Skeletal muscle cell (primary cell): ENCODE results near the gene TBC1D26.
"Not testable (repeated sequence)": the region's sequence is repeated elsewhere in the genome, so short reads cannot be mapped to it uniquely, and the experiment has no call there.

ENCODE experiments used
- DNase-seq: peaks from one replicate; pipeline ENCODE4 v3.0.0-alpha.2; 2010; ENCODE audit warnings: low read depth
- H3K4me3 ChIP-seq: 2 replicates; pipeline ENCODE4 v1.5.1; 2011; ENCODE audit warnings: low read depth, mild to moderate bottlenecking, control low read depth, low read length, moderate library complexity

Gene TBC1D26

DNA sequence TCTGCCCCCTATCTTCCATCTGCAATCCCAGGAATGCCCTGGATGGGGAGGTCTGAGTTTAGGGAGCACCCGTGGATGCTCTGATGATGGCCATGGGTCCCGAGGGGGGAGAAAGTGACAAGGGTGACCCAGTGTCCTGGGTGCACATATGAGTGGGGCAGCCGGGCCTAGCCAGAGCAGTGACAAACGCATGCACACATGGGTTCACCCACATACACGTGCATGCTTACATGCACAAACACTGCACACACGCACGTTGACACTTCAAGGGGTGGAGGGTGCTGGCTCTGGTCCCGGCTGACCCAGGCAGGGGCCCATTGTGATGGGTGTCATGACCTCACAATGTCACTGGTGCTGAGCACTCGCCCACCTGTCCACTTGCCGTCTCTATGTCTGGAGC, at the start of gene TBC1D26:
TBC1D26 (plus strand) TSS at position 384 of the 400 bp plus-strand sequence. CDS start 3,066 bp downstream, outside the sequence.
- not testable (repeated sequence) for DNase-seq, H3K4me3 ChIP-seq

DNA sequence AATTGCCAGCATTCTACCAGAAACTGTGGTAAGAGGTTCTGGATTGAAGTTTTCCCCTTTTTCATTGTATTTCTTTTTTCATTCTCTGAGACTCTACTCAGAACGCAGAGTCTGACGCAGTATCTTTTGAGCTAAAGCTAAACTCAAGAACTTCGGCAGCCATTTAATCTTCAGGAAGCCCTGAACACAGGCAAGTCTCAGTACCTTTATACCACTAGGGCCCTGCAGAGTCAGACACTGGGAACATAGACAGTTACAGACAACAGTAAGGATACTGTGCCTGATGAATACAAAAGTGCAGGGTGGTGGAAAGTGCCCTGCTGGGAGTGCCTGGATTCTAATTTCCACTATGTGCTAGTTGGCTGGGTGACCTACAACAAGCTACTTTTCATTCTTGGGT, 48.9 kb upstream of the TBC1D26 start:
- not testable (repeated sequence) for H3K4me3 ChIP-seq, DNase-seq

DNA sequence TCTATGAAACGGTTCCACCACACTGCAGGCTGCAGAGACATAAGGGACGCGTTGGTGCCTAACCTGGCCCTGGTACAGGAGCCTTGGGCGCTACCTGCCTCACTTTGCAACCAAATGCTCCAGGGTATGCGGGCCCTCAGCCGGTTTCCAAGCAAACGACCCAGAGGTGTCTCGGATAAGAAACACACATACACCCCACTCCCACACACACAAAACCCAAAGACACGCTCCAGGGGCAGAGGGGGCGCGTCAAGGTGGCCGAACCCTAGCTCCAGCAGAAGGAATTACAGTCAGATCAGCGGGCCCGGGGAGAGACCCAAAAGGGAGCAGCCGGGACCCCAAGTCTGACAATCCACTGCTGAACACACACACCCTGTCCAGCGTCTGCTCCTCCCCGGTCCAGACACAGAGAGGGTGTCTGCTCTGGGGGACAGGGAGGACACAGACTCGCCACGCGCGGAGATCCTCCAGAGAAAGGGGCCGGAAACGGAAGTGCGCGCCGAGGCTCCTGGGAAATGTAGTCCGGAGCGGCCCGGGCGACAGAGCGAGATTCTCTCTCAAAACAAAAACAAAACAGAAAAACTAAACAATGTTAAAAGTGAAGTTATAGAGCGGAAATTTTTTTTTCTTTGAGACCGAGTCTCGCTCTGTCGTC, 48.1 kb upstream of the TBC1D26 start, which contains the start of gene TRIM16:
TRIM16 (minus strand) TSS at position 488 of the 655 bp plus-strand sequence. CDS start 32,702 bp downstream, outside the sequence.
- H3K4me3 ChIP-seq = peak within 1 kb of the TSS; percentile 62
- not testable (repeated sequence) for DNase-seq

DNA sequence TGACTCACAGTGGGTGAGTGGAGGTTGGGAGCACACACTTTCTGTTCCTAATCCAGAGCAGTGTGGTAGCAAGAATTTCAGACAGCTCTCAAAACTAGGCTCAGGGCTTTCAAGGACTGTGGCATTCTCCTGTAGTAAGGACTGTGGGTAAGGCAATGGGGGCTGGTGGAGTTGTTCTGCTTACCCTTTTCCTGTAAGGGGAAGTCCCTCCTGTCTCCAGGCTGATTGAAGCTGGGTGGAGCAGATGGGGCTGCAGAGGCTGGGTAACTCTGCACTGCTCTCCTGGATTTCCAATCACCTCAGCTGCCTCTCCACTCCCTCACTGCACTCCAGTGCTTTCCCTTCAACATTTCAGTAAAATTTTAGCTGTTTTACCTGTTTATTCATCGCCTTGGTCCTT, 44.6 kb upstream of the TBC1D26 start:
- not testable (repeated sequence) for H3K4me3 ChIP-seq, DNase-seq

DNA sequence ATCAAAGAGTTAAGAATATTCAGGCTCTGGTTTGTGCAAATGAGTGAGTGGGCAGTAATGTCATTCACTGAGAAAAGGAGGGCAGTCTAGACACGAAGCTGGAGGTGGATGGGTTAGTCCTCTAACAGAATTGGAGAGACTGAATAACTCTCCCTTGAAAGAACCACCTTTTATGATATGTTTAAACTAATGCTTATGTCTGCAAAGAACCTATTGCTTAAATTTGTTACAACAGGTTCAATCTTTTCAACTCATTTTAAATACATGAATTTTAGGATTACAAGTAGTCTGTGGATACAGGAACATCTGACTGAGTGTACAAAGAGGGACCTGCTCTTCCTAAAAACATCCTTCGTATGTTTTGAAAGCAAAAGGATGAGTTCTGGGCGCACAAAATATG, 33.1 kb upstream of the TBC1D26 start:
- DNase-seq = not testable (repeated sequence)
- peak overlapping the region; percentile 50 for H3K4me3 ChIP-seq

DNA sequence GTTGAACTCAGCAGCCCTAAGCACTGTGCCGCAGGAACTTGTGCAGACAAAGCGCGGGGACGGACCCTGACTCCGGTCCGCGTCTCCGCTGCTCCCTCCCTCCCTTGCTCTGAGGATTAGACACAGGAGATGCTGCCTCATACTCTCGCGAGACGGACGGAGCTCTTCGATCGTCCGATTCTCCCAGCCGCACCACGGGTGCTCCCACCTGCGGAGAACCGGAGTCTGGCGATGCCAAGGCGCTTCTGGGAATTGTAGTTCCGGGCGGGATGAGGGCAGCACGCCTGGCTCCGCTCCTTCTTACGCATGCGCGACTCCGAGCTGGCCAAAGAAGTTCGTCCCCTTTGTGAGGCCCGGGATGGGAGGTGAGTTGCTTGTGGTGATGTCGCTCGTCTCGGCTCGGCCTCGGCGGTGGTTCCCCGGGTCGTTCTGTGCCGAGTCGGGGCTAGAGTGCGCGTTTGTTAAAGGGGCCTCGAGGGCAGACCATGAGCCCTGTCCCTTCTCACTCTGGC, 32.6 kb upstream of the TBC1D26 start, which contains the start of gene ZNF286A:
ZNF286A (plus strand) TSS at position 340 of the 512 bp plus-strand sequence. CDS start 578 bp downstream, outside the sequence.
- peak; percentile 98 for DNase-seq
- H3K4me3 ChIP-seq = peak within 1 kb of the TSS; percentile 50

DNA sequence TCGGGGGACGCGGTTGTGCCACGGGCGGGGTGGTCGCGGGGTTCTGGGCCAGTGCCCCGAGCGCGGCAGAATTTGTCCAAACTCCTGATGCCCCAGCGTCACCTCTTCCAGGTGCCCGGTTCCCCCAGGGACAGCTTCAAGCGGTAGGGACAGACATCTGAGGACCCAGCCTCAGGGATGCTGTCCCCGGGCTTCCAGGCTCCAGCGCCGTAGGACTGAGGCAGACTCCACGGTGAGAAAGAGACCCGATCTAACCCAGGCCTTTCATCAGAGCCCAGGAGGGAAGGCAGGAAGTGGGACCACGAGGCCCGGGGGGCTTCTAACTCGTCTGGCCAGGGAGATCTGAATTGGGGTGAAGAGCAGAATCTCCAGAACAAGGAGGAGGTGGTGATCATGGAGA, 32.1 kb upstream of the TBC1D26 start:
- peak overlapping the region; percentile 50 for H3K4me3 ChIP-seq

DNA sequence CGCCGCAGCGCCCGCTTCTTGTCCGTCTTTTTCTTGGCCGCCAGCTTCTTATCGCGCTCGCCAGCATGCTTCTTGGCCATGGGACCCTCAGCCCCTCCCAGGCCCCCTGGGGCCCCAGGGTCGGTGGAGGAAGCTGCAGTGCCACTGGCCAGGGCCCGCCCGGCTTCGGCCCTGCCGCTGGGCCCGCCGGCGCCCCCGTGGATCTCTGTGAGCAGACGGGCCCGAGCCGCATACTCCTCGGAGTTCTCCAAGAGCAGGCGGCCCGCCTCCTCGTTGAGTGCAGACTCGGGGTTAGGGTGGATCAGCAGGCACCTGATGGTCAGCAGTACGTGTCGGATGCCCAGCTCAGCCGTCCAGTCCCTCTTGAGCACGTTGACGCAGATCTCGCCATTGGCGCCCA, 27.8 kb upstream of the TBC1D26 start:
- not testable (repeated sequence) for DNase-seq, H3K4me3 ChIP-seq

More for the DNA sequence above, 32.1 kb upstream of the TBC1D26 start:
- not testable (repeated sequence) for DNase-seq

DNA sequence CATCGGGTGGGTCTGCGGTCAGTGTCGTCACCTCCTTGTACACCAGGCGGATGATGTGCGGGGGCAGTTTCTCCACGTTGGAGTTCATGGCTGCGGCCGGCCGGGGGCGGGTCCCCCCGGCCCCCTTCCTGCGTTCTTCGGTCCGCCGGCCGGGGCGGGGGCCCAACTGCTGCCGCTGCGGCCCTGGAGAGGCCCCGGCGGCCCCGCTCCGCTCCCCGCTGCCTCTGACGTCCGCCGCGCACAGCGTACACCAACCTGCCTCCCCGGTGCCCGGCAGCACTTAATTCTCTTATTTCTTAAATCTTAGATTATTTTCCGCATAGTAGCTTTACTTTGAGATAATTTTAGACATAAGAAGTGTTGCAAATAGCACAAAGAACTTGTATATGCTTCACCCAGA, 27.3 kb upstream of the TBC1D26 start:
- H3K4me3 ChIP-seq, DNase-seq: not testable (repeated sequence)

DNA sequence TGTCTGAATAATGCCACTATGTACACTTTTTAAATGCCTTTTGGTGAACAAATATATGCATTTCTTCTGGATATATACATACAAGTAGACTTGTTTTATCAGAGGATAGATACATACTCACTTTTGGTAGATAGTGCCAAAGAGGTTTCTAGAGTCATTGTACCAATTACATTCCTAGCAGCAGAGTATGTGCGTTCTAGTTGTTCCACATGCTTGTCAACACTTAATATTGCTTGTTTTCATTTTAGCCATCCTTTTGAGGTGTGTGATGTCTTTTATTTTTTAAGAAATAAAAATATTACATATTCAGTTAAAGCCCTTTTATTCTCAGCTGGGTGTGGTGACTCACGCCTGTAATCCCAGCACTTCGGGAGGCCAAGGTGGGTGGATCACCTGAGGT, 23.2 kb upstream of the TBC1D26 start:
- not testable (repeated sequence) for H3K4me3 ChIP-seq, DNase-seq

DNA sequence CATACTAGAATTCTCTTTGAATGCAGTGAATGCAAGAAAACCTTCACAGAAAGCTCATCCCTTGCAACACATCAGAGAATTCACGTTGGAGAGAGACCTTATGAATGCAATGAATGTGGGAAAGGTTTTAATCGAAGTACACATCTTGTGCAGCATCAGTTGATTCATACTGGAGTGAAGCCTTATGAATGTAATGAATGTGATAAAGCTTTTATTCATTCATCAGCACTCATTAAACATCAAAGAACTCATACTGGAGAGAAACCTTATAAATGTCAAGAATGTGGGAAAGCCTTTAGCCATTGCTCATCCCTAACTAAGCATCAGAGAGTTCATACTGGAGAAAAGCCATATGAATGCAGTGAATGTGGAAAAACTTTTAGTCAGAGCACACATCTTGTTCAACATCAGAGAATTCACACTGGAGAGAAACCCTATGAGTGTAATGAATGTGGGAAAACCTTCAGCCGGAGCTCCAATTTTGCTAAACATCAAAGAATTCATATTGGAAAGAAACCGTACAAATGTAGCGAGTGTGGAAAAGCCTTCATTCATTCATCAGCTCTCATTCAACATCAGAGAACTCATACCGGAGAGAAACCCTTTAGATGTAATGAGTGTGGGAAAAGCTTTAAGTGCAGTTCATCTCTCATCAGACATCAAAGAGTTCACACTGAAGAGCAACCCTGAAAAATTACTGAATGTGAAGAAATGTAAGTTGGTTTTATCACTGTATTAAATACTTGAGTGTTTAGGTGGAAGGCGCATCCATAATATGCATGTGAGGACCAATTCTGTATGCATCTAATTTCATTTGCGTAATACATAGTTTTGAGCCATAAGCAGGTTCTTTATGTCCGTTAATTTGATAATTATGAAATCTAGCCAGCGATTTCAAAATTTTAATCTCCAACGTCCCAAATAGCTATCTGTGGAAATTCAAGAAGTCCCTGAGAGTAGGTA, 15.2 kb upstream of the TBC1D26 start:
- not testable (repeated sequence) for H3K4me3 ChIP-seq, DNase-seq

DNA sequence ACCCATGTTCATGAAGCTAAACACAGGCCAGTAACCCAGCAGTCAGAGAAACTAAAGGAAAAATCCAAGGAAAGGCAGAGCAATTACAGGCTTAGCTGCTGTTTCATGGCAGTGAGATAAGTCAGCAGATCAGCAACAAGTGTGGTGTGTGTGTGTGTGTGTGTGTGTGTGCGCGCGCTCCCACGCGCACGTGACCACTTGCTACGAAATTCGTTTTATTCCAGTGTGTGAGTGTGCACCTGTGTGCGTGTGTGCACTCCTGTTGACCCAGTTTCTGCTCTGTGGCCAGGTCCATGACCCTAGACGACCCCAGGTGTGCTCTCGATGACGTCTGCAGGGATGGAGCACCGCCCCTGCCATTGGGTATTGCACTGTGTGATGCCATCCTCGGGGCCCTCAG, 1.5 kb upstream of the TBC1D26 start:
- DNase-seq, H3K4me3 ChIP-seq: not testable (repeated sequence)

DNA sequence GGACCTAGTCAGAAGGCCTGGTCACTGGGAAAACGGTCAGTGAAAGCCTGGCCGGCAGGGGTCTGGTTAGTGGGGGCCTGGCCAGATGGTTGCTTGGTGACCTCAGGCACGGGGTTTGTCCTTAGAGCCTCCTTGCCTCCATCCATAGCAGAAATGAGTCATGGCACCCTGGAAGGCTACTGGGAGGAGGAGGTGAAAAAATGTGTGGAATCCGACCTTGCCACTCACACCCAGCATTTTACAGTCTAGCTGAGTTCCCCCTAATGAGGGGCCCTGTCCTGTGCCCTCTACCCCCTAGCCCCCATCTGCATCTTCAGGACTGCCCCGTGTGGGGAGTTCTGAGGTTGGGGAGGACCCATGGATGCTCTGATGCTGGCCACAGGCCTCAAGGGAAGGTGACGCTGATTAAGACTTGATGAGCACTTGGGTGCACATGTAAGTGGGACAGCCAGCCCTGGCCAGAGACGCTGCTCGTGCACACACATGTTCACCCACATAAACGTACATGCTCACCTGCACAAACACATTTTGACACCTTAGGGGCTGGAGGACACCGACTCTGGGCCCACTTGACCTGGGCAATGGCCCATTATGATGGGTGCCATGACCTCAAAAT, 1.2 kb downstream of the TBC1D26 start:
- DNase-seq, H3K4me3 ChIP-seq: not testable (repeated sequence)

DNA sequence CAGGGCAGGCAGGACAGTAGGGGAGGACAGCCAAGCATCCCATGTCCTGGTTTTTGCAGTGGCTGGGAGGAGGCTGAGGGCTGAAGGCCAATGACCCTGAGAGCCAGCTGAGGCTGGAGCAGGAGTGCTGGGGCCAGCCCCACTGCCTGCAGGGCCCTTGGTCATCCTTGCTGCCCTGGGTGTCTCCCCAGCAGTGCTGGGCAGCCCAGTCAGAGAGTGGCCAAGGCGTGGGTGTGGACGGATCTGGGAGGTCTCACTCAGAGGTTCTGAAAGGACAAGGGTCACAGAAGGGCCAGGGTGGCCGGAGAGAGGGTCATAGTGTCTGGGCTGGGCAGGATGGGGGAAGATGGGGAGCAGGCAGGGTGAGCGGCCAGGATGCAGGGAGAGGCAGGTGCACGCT, 4.5 kb downstream of the TBC1D26 start:
- H3K4me3 ChIP-seq, DNase-seq: not testable (repeated sequence)

DNA sequence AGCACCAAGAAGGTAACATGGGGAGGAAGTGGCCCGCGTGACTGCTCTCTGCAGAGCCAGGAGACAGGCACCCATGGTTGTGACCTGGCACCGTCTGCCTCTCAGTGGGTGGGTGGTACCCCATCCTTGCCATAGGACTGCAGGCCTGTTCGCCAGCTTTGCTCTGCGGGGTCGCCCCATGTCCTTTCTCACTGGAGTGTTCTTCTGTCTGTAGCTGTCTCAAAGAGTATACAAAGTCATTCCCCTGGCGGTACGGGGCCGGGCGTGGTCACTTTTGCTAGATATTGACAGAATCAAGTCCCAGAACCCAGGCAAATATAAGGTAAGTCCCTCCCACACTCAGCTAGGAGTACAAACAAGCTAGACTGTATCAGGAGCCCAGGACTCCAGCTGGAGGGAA, 6.0 kb downstream of the TBC1D26 start:
- DNase-seq = no peak
- H3K4me3 ChIP-seq = no peak overlapping the region

DNA sequence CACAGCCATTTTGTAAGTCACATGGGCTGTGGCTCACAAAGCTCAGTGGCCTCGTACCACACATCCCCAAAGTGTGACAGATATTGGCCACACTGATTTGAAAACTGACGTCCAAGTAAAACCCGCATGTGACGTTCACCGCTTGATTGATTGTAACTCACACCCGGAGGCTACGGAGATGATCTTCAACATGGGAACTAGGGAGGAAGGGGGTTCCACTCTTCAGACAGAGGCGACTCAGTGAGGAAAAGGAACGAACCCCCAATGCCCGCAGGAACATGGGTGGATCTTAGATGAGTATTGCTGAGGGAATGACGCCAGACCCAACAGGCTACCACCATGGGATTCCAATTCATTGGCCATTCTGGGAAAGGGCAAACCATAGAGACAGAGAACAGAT, 7.2 kb downstream of the TBC1D26 start:
- not testable (repeated sequence) for H3K4me3 ChIP-seq, DNase-seq

DNA sequence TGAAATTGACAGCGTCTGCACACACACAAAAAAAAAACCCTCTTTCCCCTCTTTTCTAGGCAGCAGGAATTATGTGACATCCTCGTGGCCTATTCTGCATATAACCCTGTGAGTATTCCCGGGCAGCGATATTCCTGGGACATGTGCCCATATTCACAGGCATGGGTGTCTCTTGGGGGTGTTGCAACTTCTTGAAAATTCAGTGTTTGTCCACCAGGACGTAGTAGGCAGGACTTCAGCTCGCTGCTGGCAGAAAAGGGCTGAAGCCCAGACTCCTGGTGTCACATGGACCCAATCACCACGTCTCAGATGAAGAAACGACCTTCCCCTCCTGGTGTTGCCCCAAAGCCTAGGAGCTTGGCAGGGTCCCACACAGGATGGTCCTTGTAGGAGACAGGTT, 8.0 kb downstream of the TBC1D26 start:
- not testable (repeated sequence) for DNase-seq, H3K4me3 ChIP-seq

DNA sequence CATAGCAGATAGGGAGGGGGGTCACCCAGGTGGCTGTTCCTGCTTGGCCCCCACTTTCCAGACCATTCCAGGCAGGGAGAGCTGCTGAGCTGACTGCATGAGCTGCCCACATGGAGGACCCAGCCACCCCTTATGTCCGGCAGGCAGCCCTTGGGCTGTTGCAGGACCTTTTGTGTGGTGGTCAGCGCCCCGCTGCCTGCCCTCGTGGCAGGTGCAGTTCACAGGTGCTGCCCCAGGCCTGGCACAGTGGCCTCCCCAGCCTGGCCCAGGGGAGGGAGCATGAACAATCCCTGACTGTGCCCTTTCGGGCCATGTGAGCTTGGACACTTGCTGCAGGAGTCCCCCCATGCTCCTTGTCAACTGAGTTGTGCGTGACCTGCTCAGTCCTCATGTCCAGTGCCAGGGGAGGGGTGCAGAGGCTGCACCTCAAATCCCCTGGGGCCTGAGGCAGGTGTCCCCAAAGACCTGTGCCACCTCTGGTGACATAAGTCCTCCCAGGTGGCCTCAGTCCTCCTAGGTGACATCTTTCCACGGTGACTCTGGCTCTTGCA, 8.6 kb downstream of the TBC1D26 start:
- H3K4me3 ChIP-seq = no peak overlapping the region
- no peak for DNase-seq

DNA sequence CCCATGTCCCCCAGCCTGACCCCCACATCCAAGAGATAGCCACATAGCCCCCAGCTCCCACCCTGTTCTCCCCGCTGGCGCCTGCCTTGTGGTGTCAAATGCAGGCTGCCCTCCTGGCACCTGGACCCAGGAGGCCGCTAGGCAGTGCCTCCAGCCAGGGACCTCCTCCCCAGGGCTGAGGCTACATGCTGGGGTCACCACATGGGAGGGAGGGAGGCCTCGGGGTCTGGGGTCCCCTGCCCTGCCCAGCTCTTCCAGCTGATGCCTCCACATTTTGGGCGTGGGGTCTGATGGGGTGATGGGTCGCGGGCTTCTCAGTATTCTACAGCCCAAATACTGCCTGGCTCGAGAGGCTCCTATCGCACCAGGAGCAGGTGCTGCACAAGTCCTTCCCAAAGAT, 9.5 kb downstream of the TBC1D26 start:
- no peak overlapping the region for H3K4me3 ChIP-seq
- no peak for DNase-seq
